SK-N-SH treated with all-trans-retinoic acid at 6 μM for 48 hours (cell line): ENCODE results near the gene LIME1.

Experiments
- ATAC-seq: fragments of 200-7000 bp; cut with Tn5 transposase; 3 replicates; pipeline ENCODE4 v1.9.1; 2020; ENCODE audit warnings: mild to moderate bottlenecking, moderate library complexity
- BACH2 ChIP-seq: fragments of 250-450 bp; sonication (Bioruptor Pico); IDR thresholded peaks from 2 replicates; pipeline ENCODE4 v1.9.0; 2021; ENCODE audit warnings: mild to moderate bottlenecking, borderline replicate concordance
- CREB5 ChIP-seq: fragments of 250-450 bp; sonication (Bioruptor Pico); IDR thresholded peaks from 2 replicates; pipeline ENCODE4 v1.5.1; 2020; ENCODE audit warnings: low read depth, mild to moderate bottlenecking, moderate library complexity
- CSDC2 ChIP-seq: fragments of 250-450 bp; sonication (Bioruptor Pico); IDR thresholded peaks from 2 replicates; pipeline ENCODE4 v1.5.0; 2020; ENCODE audit warnings: mild to moderate bottlenecking, moderate library complexity
- CSRNP3 ChIP-seq: fragments of 250-450 bp; sonication (Bioruptor Pico); IDR thresholded peaks from 2 replicates; pipeline ENCODE4 v1.5.1; 2021; ENCODE audit warnings: mild to moderate bottlenecking, moderate library complexity
- GLIS3 ChIP-seq: fragments of 250-450 bp; sonication (Bioruptor Pico); IDR thresholded peaks from 2 replicates; pipeline ENCODE4 v1.5.0; 2020; ENCODE audit warnings: mild to moderate bottlenecking, moderate library complexity
- ISL1 ChIP-seq: fragments of 250-450 bp; sonication (Bioruptor Pico); IDR thresholded peaks from 2 replicates; pipeline ENCODE4 v2.1.2; 2022; ENCODE audit warnings: mild to moderate bottlenecking, moderate library complexity
- PATZ1 ChIP-seq: fragments of 250-450 bp; sonication (Bioruptor Pico); IDR thresholded peaks from 2 replicates; pipeline ENCODE4 v1.8.0; 2020; ENCODE audit warnings: mild to moderate bottlenecking, moderate library complexity, borderline replicate concordance
- POU6F1 ChIP-seq: fragments of 250-450 bp; sonication (Bioruptor Pico); IDR thresholded peaks from 2 replicates; pipeline ENCODE4 v1.8.0; 2021; ENCODE audit warnings: low read depth, mild to moderate bottlenecking, moderate library complexity, borderline replicate concordance
- RARB ChIP-seq: fragments of 250-450 bp; sonication (Bioruptor Pico); IDR thresholded peaks from 2 replicates; pipeline ENCODE4 v1.8.0; 2021; ENCODE audit warnings: mild to moderate bottlenecking, moderate library complexity
- SNAI2 ChIP-seq: fragments of 250-450 bp; sonication (Bioruptor Pico); IDR thresholded peaks from 2 replicates; pipeline ENCODE4 v1.5.0; 2020; ENCODE audit warnings: mild to moderate bottlenecking, moderate library complexity
- TCF4 ChIP-seq: fragments of 250-450 bp; sonication (Bioruptor Pico); IDR thresholded peaks from 2 replicates; pipeline ENCODE4 v1.8.0; 2021; ENCODE audit warnings: mild to moderate bottlenecking, moderate library complexity, borderline replicate concordance
- TSHZ2 ChIP-seq: fragments of 250-450 bp; sonication (Bioruptor Pico); IDR thresholded peaks from 2 replicates; pipeline ENCODE4 v1.5.0; 2020; ENCODE audit warnings: mild to moderate bottlenecking, moderate library complexity
- ZC3H10 ChIP-seq: fragments of 250-450 bp; sonication (Bioruptor Pico); IDR thresholded peaks from 2 replicates; pipeline ENCODE4 v1.5.1; 2021; ENCODE audit warnings: mild to moderate bottlenecking, moderate library complexity
- ZFP3 ChIP-seq: fragments of 250-450 bp; sonication (Bioruptor Pico); IDR thresholded peaks from 2 replicates; pipeline ENCODE4 v1.5.0; 2020; ENCODE audit warnings: mild to moderate bottlenecking, moderate library complexity
- ZNF70 ChIP-seq: fragments of 450-650 bp; formaldehyde crosslinking; IDR thresholded peaks from 2 replicates; pipeline ENCODE4 v1.5.0; 2020; ENCODE audit warnings: mild to moderate bottlenecking, moderate library complexity
- ZNF8 ChIP-seq: fragments of 450-650 bp; formaldehyde crosslinking; IDR thresholded peaks from 2 replicates; pipeline ENCODE4 v1.5.0; 2020; ENCODE audit warnings: mild to moderate bottlenecking, moderate library complexity

Gene LIME1

GRCh38 chr20:63741354-63741675 lies 4.9 kb downstream of the LIME1 start (continued):
- no peak for TF ChIP-seq PATZ1 (CRISPR knock-in tag)
- TF ChIP-seq, all 23 proteins: peak for 0

- TF ChIP-seq ZNF70 (CRISPR knock-in tag) = no peak
- no peak for TF ChIP-seq CREB5 (CRISPR knock-in tag)
- TF ChIP-seq RARB = no peak
- TF ChIP-seq TCF4 (CRISPR knock-in tag) = no peak
- TF ChIP-seq ZNF8 (CRISPR knock-in tag) = no peak
- no peak for TF ChIP-seq ZC3H10 (CRISPR knock-in tag)
- no peak for TF ChIP-seq ZFP3 (CRISPR knock-in tag)
- TF ChIP-seq POU6F1 (CRISPR knock-in tag) = no peak
- no peak for TF ChIP-seq ISL1 (CRISPR knock-in tag)
- TF ChIP-seq, all 23 proteins: peak for 0
- ATAC-seq = no peak
Observed at GRCh38 chr20:63741676-63742380, 5.4 kb downstream of the LIME1 start.

- no peak for TF ChIP-seq CSRNP3
- no peak for ATAC-seq
Observed at GRCh38 chr20:63742381-63743024, 6.0 kb downstream of the LIME1 start.

- TF ChIP-seq SNAI2 (CRISPR knock-in tag) = no peak
- TF ChIP-seq CSDC2 (CRISPR knock-in tag) = no peak
- no peak for TF ChIP-seq TSHZ2
- no peak for TF ChIP-seq ZNF8 (CRISPR knock-in tag)
- no peak for TF ChIP-seq RARB
- no peak for TF ChIP-seq GLIS3 (CRISPR knock-in tag)
- no peak for ATAC-seq
Observed at GRCh38 chr20:63743210-63743970, 6.9 kb downstream of the LIME1 start.

DNA sequence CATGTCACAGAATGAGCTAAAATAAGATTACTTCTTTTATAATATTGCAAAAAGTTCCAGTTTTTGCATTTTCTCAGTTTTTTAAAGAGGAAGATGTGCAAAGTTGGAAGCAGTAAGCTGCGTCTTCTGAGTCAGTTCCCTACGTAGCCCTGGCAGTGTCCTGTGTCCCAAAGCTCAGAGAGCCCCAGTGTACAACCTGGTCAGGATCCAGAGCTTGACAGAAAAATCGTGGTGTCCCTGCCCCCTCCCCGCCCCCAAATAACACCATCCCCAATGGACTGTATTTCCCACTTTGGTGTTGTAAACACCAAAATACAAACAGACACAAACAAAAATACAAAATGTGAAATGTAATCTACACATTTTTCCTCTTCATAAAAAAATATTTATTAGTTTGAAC lies 7.7 kb downstream of the LIME1 start:
- TF ChIP-seq BACH2 (no peak), ZNF70 (CRISPR knock-in tag) (no peak), SNAI2 (CRISPR knock-in tag) (no peak), RARB (no peak)
- no peak for ATAC-seq
